ENCODE results near the gene ACTL9.
"Not testable (repeated sequence)": the region's sequence is repeated elsewhere in the genome, so short reads cannot be mapped to it uniquely, and the experiment has no call there.

Gene ACTL9

DNA sequence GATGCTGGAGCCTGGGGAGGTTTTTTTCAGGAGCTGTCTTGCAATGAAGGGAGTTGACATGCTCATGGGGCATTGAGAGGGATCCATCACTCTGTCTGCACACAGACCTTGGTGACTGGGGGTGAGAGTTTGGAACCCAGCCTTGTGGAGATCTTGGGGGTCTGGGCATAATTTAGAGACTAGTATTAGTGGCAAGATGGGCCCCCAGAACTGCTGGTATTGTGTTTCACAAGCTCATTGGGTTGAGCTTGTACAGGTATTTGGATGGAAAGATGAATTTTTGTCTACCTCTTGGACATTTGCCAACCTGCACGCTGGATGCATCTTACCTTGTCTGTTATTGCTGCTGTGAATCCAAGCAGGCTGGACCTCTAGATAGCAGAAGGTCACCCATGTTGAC lies 22.7 kb upstream of the ACTL9 start, which contains the start of gene OR2Z1:
Gene OR2Z1 (plus strand): TSS at position 301 of the 400 bp plus-strand sequence. CDS start 9,395 bp downstream, outside the sequence.
- no peak within 1 kb of the TSS for H3K4me3 ChIP-seq (ENCODE audit: low read depth, low read length)
- no peak for DNase-seq (ENCODE audit: low read depth)
- TF ChIP-seq, protein P1, sequence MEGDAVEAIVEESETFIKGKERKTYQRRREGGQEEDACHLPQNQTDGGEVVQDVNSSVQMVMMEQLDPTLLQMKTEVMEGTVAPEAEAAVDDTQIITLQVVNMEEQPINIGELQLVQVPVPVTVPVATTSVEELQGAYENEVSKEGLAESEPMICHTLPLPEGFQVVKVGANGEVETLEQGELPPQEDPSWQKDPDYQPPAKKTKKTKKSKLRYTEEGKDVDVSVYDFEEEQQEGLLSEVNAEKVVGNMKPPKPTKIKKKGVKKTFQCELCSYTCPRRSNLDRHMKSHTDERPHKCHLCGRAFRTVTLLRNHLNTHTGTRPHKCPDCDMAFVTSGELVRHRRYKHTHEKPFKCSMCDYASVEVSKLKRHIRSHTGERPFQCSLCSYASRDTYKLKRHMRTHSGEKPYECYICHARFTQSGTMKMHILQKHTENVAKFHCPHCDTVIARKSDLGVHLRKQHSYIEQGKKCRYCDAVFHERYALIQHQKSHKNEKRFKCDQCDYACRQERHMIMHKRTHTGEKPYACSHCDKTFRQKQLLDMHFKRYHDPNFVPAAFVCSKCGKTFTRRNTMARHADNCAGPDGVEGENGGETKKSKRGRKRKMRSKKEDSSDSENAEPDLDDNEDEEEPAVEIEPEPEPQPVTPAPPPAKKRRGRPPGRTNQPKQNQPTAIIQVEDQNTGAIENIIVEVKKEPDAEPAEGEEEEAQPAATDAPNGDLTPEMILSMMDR (IDR thresholded peaks at IDR 0.05; ENCODE audit: control insufficient read depth, extremely low read depth, insufficient read depth) = no peak

DNA sequence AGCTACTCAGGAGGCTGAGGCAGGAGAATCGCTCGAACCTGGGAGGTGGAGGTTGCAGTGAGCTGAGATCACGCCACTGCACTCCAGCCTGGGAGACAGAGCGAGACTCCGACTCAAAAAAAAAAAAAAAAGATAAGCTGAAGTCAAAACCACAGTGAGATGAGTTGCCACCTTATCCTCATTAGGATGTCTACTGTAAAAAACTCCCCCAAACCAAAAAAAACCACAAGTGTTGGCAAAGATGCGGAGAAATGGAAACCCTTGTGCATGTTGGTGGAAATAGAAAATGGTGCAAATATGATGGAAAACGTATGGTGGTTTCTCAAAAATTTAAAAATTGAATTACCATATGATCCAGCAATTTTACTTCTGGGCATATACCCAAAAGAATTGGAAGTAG lies 11.7 kb upstream of the ACTL9 start:
- not testable (repeated sequence) for DNase-seq (ENCODE audit: low read depth); H3K4me3 ChIP-seq (ENCODE audit: low read depth, low read length)

- TF ChIP-seq, protein P1 (IDR thresholded peaks at IDR 0.05; ENCODE audit: control insufficient read depth, extremely low read depth, insufficient read depth) = no peak
- H3K4me3 ChIP-seq (ENCODE audit: low read depth, low read length) = no peak overlapping the region
- no peak for DNase-seq (ENCODE audit: low read depth)
Measured at GRCh38 chr19:8705742-8706141, 7.1 kb upstream of the ACTL9 start.

DNA sequence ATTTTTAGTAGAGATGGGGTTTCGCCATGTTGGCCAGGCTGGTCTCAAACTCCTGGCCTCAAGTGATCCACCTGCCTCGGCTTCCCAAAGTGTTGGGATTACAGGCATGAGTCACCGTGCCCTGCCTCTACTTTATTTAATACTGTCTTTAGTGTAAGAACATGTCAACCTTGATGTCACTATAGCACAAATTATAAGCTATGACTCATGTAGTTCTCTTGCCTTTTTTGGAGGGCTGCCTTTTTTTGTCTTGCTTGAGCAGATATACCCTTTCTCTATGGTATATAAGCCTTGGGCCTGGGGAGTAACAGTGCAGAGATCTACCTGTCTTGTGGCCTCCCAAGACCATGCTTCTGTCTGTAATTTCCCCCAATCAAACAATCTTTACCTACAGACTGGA lies 6.7 kb upstream of the ACTL9 start:
- H3K4me3 ChIP-seq (ENCODE audit: low read depth, low read length); DNase-seq (ENCODE audit: low read depth): not testable (repeated sequence)

- no peak overlapping the region for H3K4me3 ChIP-seq (ENCODE audit: low read depth, low read length)
- DNase-seq (ENCODE audit: low read depth) = no peak
- TF ChIP-seq, protein P1 (IDR thresholded peaks at IDR 0.05; ENCODE audit: control insufficient read depth, extremely low read depth, insufficient read depth) = no peak
Measured at GRCh38 chr19:8703223-8703622, 4.6 kb upstream of the ACTL9 start.

DNA sequence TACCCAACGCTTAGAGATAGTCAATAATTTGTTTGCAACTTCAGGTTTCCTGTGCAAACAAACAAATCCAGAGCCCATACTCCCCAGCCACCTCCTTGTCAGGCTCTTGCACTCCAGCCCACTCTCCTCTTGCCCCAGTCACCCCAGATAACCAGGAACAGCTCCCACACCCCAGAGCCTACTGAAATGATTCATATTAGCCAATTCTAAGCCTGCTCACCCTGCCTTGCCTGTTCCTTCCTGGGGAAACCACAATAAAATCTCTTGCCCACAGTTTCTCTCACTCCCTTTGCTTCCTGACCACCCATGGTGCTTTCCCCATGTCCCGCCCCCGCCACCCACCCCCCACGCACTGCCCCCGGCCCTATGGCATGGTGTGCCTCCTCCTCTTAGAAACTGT lies 3.8 kb upstream of the ACTL9 start:
- DNase-seq (ENCODE audit: low read depth) = no peak
- TF ChIP-seq, protein P1 (IDR thresholded peaks at IDR 0.05; ENCODE audit: control insufficient read depth, extremely low read depth, insufficient read depth) = no peak
- no peak overlapping the region for H3K4me3 ChIP-seq (ENCODE audit: low read depth, low read length)

- TF ChIP-seq, protein P1 (IDR thresholded peaks at IDR 0.05; ENCODE audit: control insufficient read depth, extremely low read depth, insufficient read depth) = no peak
- DNase-seq (ENCODE audit: low read depth) = no peak
Measured at GRCh38 chr19:8700956-8701355, 2.4 kb upstream of the ACTL9 start.

GRCh38 chr19:8699908-8700307 lies 1.3 kb upstream of the ACTL9 start:
- H3K4me3 ChIP-seq (ENCODE audit: low read depth, low read length) = no peak overlapping the region
- TF ChIP-seq, protein P1 (IDR thresholded peaks at IDR 0.05; ENCODE audit: control insufficient read depth, extremely low read depth, insufficient read depth) = no peak
- no peak for DNase-seq (ENCODE audit: low read depth)

More at GRCh38 chr19:8700956-8701355, 2.4 kb upstream of the ACTL9 start:
- H3K4me3 ChIP-seq (ENCODE audit: low read depth, low read length) = no peak overlapping the region
